Calu3 (cell line): ENCODE data around the gene ITPR1. TPM values are rescaled to one million over a fixed set of nuclear protein-coding genes. Genes with fewer than 3 reads are reported as not detected.

ENCODE experiments used
- BruUV-seq: library from RNA; stranded (reverse); fragments of 400-500 nt; replicated peaks from 2 replicates; lab custom pipeline; 2021; lab: Mats Ljungman, UMichigan
- CTCF ChIA-PET: fragments of 300-600 bp; sonication (Branson Sonifier 250); formaldehyde crosslinking; loops from one replicate; lab custom pipeline; 2022; ENCODE audit warnings: antibody characterized with exemption; lab: Charles Lee
- DNase-seq: peaks from one replicate; pipeline ENCODE4 v3.0.0; 2022
- H3K27ac Mint-ChIP-seq: one replicate; pipeline ENCODE4 v1.8.0; 2022; ENCODE audit warnings: mixed read lengths; ENCODE audit not compliant: unreplicated experiment
- H3K27me3 Mint-ChIP-seq: one replicate; pipeline ENCODE4 v1.8.0; 2022; ENCODE audit warnings: mixed read lengths; ENCODE audit not compliant: unreplicated experiment
- H3K36me3 Mint-ChIP-seq: one replicate; pipeline ENCODE4 v1.8.0; 2022; ENCODE audit warnings: mild to moderate bottlenecking, moderate library complexity, mixed read lengths; ENCODE audit not compliant: insufficient read depth, unreplicated experiment
- H3K4me1 Mint-ChIP-seq: one replicate; pipeline ENCODE4 v1.8.0; 2022; ENCODE audit warnings: mild to moderate bottlenecking, low read depth, mixed read lengths; ENCODE audit not compliant: unreplicated experiment
- H3K4me3 Mint-ChIP-seq: one replicate; pipeline ENCODE4 v1.8.0; 2022; ENCODE audit warnings: mild to moderate bottlenecking, low read depth, moderate library complexity, mixed read lengths; ENCODE audit not compliant: unreplicated experiment
- H3K9me3 Mint-ChIP-seq: one replicate; pipeline ENCODE4 v1.8.0; 2022; ENCODE audit warnings: low read depth, mixed read lengths; ENCODE audit not compliant: unreplicated experiment
- intact Hi-C: fragments of 100-400 bp; cut with micrococcal nuclease; formaldehyde crosslinking; loops from one replicate; pipeline ENCODE4 v1.10.0; 2022; ENCODE audit not compliant: unreplicated experiment
- total RNA-seq: library from RNA; stranded (reverse); gene quantifications from 2 replicates; pipeline ENCODE4 v1.2.3, GENCODE V29; 2022
- TF ChIP-seq, protein P1 (sequence below): fragments of 200-600 bp; IDR thresholded peaks from one replicate; pipeline ENCODE4 v1.8.0; 2022; ENCODE audit warnings: antibody characterized with exemption; ENCODE audit not compliant: unreplicated experiment

The ITPR1 gene
- total RNA-seq, 1 experiment from 2014 or later: 4.2 TPM

DNA sequence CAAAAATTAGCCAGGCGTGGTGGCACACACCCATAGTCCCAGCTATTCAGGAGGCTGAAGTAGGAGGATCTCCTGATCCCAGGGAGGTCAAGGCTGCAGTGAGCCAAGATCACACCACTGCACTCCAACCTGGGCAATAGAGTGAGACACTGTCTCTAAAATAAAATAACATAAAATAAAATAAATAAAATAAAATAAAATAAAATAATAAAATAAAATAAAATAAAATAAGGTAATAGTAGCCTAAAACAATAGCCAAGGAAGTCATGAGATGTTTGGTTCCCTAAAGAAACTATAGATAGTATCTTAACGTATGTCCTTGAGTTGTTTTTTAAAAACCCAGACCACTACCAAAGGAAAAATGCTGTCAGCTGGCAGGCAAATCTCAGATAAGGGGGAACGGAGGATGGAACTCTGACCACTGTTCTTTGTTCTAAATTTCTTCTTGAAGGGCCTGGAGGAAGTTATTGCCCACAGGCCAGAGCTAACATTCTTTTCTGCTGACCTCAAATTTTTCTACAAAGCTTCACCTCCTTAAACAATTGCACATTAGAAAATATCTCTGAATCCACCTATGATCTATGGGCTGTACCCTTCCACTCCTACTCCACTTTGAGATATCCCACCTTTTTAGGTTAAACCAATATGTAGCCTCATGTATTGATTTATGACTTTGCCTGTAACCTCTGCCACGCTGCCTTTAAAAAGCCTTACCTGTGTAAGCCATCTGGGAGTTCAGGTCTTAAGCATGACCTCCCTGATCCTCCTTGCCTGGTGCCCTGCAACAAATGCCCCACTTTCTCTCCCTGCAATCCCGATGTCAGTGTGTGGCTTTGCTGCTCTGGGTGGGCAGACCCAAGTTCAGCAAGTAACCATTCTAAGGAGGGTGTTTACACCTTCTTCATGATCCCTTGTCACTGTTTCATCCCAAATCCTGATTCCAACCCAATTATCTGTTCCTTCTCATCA, 359.9 kb downstream of the ITPR1 start:
- Mint-ChIP-seq H3K4me1 (peaks cover 26% of the 10 kb centered on the region), H3K4me3 (no peak overlapping the region), H3K27me3 (no peaks in the 10 kb centered on the region), H3K27ac (peak overlapping the region; percentile 8), H3K9me3 (no peaks in the 10 kb centered on the region), H3K36me3 (no peaks in the 10 kb centered on the region)
- DNase-seq: no peak
- intact Hi-C loops: no loop called here
- CTCF ChIA-PET: no interaction called here
- BruUV-seq: no TSS peak
- TF ChIP-seq, protein P1, sequence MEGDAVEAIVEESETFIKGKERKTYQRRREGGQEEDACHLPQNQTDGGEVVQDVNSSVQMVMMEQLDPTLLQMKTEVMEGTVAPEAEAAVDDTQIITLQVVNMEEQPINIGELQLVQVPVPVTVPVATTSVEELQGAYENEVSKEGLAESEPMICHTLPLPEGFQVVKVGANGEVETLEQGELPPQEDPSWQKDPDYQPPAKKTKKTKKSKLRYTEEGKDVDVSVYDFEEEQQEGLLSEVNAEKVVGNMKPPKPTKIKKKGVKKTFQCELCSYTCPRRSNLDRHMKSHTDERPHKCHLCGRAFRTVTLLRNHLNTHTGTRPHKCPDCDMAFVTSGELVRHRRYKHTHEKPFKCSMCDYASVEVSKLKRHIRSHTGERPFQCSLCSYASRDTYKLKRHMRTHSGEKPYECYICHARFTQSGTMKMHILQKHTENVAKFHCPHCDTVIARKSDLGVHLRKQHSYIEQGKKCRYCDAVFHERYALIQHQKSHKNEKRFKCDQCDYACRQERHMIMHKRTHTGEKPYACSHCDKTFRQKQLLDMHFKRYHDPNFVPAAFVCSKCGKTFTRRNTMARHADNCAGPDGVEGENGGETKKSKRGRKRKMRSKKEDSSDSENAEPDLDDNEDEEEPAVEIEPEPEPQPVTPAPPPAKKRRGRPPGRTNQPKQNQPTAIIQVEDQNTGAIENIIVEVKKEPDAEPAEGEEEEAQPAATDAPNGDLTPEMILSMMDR: no peak

DNA sequence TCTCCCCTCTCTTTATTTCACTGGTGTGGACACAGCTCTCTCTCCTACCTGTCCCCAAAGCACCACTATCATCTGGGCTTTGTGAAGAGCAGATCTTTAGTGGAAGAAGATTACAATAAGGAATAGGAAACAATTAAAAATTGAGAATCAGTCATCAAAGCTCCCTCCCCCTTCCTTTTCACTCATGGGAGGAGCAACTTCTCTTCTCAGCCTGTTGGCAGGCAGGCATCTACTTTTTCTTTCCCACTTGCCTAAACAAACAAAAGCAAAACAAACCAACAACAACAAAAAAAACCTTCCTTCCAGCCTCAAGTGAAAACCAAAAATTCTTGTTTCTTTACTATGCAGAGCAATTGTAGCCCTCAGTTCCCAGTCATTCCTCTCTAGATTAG, 360.6 kb downstream of the ITPR1 start:
- TF ChIP-seq, protein P1: no peak
- peak overlapping the region; percentile 8 for H3K27ac Mint-ChIP-seq
- CTCF ChIA-PET: interaction anchor here (0.7 kb wide), 1 partner anchor 31 kb away, joined by 3 read pairs; no protein-coding TSS in a partner anchor

DNA sequence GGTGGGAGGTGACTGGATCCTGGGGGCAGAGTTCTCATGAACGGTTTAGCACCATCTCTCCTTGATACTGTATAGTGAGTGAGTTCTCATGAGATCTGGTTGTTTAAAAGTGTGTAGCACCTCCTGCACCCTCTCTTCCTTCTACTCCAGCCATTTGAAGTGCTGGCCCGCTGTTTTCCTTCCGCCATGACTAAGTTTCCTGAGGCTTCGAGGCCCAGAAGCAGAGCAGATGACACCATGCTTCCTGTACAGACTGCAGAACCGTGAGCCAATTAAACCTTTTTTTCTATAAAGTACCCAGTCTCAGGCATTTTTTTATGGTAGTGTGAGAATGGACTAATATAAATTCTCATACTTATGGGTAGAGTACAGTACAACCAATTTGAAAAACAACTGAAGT, 362.5 kb downstream of the ITPR1 start:
- no peak overlapping the region for H3K4me3 Mint-ChIP-seq
- no peak for DNase-seq
- no peaks in the 10 kb centered on the region for H3K9me3 Mint-ChIP-seq
- no peaks in the 10 kb centered on the region for H3K27me3 Mint-ChIP-seq
- no TSS peak for BruUV-seq
- intact Hi-C loops: no loop called here
- no peak overlapping the region for H3K27ac Mint-ChIP-seq
- TF ChIP-seq, protein P1: no peak
- no peaks in the 10 kb centered on the region for H3K36me3 Mint-ChIP-seq
- H3K4me1 Mint-ChIP-seq: peaks cover 21% of the 10 kb centered on the region
- CTCF ChIA-PET: no interaction called here

More for the DNA sequence above, 360.6 kb downstream of the ITPR1 start:
- intact Hi-C loops: no loop called here
- Mint-ChIP-seq H3K4me1 (peaks cover 21% of the 10 kb centered on the region), H3K9me3 (no peaks in the 10 kb centered on the region), H3K27me3 (no peaks in the 10 kb centered on the region), H3K4me3 (no peak overlapping the region), H3K36me3 (no peaks in the 10 kb centered on the region)
- no TSS peak for BruUV-seq
- no peak for DNase-seq

DNA sequence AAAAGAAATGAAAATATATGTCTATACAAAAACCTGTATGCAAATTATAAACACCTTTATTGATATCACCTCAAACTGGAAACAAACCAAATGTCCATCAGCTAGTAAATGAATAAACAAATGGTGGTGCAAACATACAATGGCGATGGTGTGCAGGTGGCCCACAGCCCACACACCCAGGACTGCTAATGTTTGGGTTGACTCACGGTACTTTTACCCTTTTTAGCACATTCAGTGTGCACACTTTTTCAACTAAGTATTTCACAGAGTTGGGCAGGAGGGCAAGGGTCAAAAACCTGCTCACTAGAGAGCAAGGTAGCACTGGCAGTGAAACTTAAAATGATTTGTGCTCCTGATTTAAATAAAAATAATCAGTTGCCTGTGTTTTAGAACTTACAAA, 363.0 kb downstream of the ITPR1 start:
- TF ChIP-seq, protein P1: no peak
- intact Hi-C loops: no loop called here
- Mint-ChIP-seq H3K4me3 (no peak overlapping the region), H3K36me3 (no peaks in the 10 kb centered on the region), H3K27me3 (no peaks in the 10 kb centered on the region), H3K9me3 (no peaks in the 10 kb centered on the region), H3K27ac (no peak overlapping the region), H3K4me1 (peaks cover 21% of the 10 kb centered on the region)
- BruUV-seq: no TSS peak
- CTCF ChIA-PET: no interaction called here
- DNase-seq: no peak
